IMR-90 (cell line): ENCODE measurements around the gene TRIO. TPM values are rescaled to one million over a fixed set of nuclear protein-coding genes. Genes with fewer than 3 reads are reported as not detected.

Experiments used
- ATAC-seq: fragments of 200-7000 bp; cut with Tn5 transposase; 2 replicates; pipeline ENCODE4 v1.9.1; 2020; ENCODE audit warnings: low read depth, mild to moderate bottlenecking, moderate library complexity
- BruUV-seq: library from RNA; stranded (reverse); fragments of 400-500 nt; replicated peaks from 2 replicates; lab custom pipeline; 2021; lab: Mats Ljungman, UMichigan
- CTCF ChIA-PET: fragments of 300-600 bp; formaldehyde crosslinking; extraction: SDS; loops from one replicate; lab custom pipeline; 2021; ENCODE audit warnings: antibody characterized with exemption; lab: Yijun Ruan, JAX
- POLR2A ChIA-PET: fragments of 300-600 bp; sonication (Branson Sonifier 250); formaldehyde crosslinking; loops from one replicate; lab custom pipeline; 2022; ENCODE audit warnings: antibody characterized with exemption; ENCODE audit not compliant: unreplicated experiment; lab: Charles Lee
- DNase-seq: peaks from one replicate; pipeline ENCODE4 v3.0.0; 2013
- H2AFZ ChIP-seq: replicated peaks from 2 replicates; pipeline ENCODE3; 2013; ENCODE audit warnings: low read length, mild to moderate bottlenecking; ENCODE audit not compliant: poor library complexity
- H2AK5ac ChIP-seq: 2 replicates; pipeline ENCODE4 v1.6.1; 2013; ENCODE audit warnings: low read depth, low read length, inconsistent platforms
- H2AK9ac ChIP-seq: replicated peaks from 2 replicates; pipeline ENCODE3; 2013; ENCODE audit warnings: mild to moderate bottlenecking, low read depth, low read length, moderate library complexity; ENCODE audit not compliant: poor library complexity
- H2BK120ac ChIP-seq: 2 replicates; pipeline ENCODE4 v1.6.1; 2013; ENCODE audit warnings: low read depth, low read length, inconsistent platforms
- H2BK15ac ChIP-seq: 3 replicates; pipeline ENCODE4 v1.6.1; 2013; ENCODE audit warnings: low read depth, low read length, inconsistent platforms
- H2BK20ac ChIP-seq: 2 replicates; pipeline ENCODE4 v1.6.1; 2013; ENCODE audit warnings: low read depth, mild to moderate bottlenecking, inconsistent platforms, low read length, moderate library complexity
- H2BK5ac ChIP-seq: 2 replicates; pipeline ENCODE4 v1.6.1; 2013; ENCODE audit warnings: mild to moderate bottlenecking, low read depth, low read length, inconsistent platforms; ENCODE audit not compliant: poor library complexity, severe bottlenecking
- H3K14ac ChIP-seq: replicated peaks from 2 replicates; pipeline ENCODE4 v1.6.1; 2013; ENCODE audit warnings: low read depth, low read length, inconsistent platforms
- H3K18ac ChIP-seq: 2 replicates; pipeline ENCODE4 v1.6.1; 2013; ENCODE audit warnings: low read depth, low read length, control low read depth
- H3K23ac ChIP-seq: 2 replicates; pipeline ENCODE4 v1.6.1; 2013; ENCODE audit warnings: low read depth, low read length, inconsistent platforms
- H3K27ac ChIP-seq: 2 replicates; pipeline ENCODE4 v1.5.1; 2013; ENCODE audit warnings: mild to moderate bottlenecking, control low read depth, low read length; ENCODE audit not compliant: insufficient read depth
- H3K27me3 ChIP-seq: 2 replicates; pipeline ENCODE4 v1.6.1; 2013; ENCODE audit warnings: low read length; ENCODE audit not compliant: control insufficient read depth, insufficient read depth
- H3K36me3 ChIP-seq: 2 replicates; pipeline ENCODE4 v1.6.1; 2013; ENCODE audit warnings: low read length, mixed read lengths; ENCODE audit not compliant: control insufficient read depth, insufficient read depth
- H3K4ac ChIP-seq: 2 replicates; pipeline ENCODE4 v1.6.1; 2013; ENCODE audit warnings: low read depth, low read length, inconsistent platforms
- H3K4me1 ChIP-seq: 2 replicates; pipeline ENCODE4 v1.6.1; 2013; ENCODE audit warnings: low read length, mixed read lengths; ENCODE audit not compliant: control insufficient read depth, insufficient read depth
- H3K4me2 ChIP-seq: 2 replicates; pipeline ENCODE4 v1.6.1; 2013; ENCODE audit warnings: low read depth, mild to moderate bottlenecking, control low read depth, low read length, moderate library complexity
- H3K4me3 ChIP-seq: 2 replicates; pipeline ENCODE4 v1.5.1; 2013; ENCODE audit warnings: low read depth, mild to moderate bottlenecking, control low read depth, low read length, moderate library complexity; ENCODE audit not compliant: insufficient read depth
- H3K56ac ChIP-seq: 2 replicates; pipeline ENCODE4 v1.6.1; 2013; ENCODE audit warnings: low read length, inconsistent platforms; ENCODE audit not compliant: insufficient read depth; ENCODE audit errors: extremely low read depth
- H3K79me1 ChIP-seq, 2 experiments: 2 replicates each; pipeline ENCODE4 v1.6.1; 2013; ENCODE audit warnings: low read length in 2 of 2, inconsistent platforms in 1 of 2, low read depth in 1 of 2
- H3K9ac ChIP-seq: 2 replicates; pipeline ENCODE4 v1.6.1; 2013; ENCODE audit warnings: low read depth, low read length, control low read depth
- H3K9me1 ChIP-seq: 2 replicates; pipeline ENCODE4 v1.6.1; 2013; ENCODE audit warnings: low read length, inconsistent platforms; ENCODE audit not compliant: insufficient read depth
- H3K9me3 ChIP-seq: 2 replicates; pipeline ENCODE4 v1.6.1; 2013; ENCODE audit warnings: low read length; ENCODE audit not compliant: control insufficient read depth, insufficient read depth
- H4K20me1 ChIP-seq: 2 replicates; pipeline ENCODE4 v1.6.1; 2013; ENCODE audit warnings: low read length, inconsistent platforms; ENCODE audit not compliant: insufficient read depth
- H4K5ac ChIP-seq: 2 replicates; pipeline ENCODE4 v1.6.1; 2013; ENCODE audit warnings: mild to moderate bottlenecking, low read depth, low read length, control low read depth
- H4K8ac ChIP-seq, 2 experiments: 2 replicates each; pipeline ENCODE4 v1.6.1; 2013; ENCODE audit warnings: low read depth in 2 of 2, low read length in 2 of 2, control low read depth in 1 of 2, inconsistent platforms in 1 of 2
- H4K91ac ChIP-seq: 2 replicates; pipeline ENCODE4 v1.6.1; 2013; ENCODE audit warnings: low read depth, low read length, inconsistent platforms; ENCODE audit not compliant: insufficient read depth
- NFE2L2 ChIP-seq: fragments of 150-350 bp; IDR thresholded peaks from 2 replicates; pipeline ENCODE4 v1.6.1; 2016; ENCODE audit warnings: low read depth, mild to moderate bottlenecking, low read length
- WGBS, 2 experiments: methylation state at CpG; one replicate each; pipeline versions ENCODE4 v1.1.5 to v1.1.7; 2013; ENCODE audit warnings: missing lambda C conversion rate in 2 of 2; ENCODE audit not compliant: insufficient read length in 1 of 2; ENCODE audit errors: extremely low coverage in 2 of 2; 5-methylcytosine and 5-hydroxymethylcytosine counted together
- dilution Hi-C: fragments of 300-500 bp; cut with HindIII; formaldehyde crosslinking; loops from one replicate; pipeline ENCODE4 v1.14.3; 2018; ENCODE audit warnings: low sequenced_read_pairs; ENCODE audit not compliant: unreplicated experiment
- in situ Hi-C: fragments of 300-500 bp; cut with MboI; formaldehyde crosslinking; loops from 3 replicates; pipeline ENCODE4 v1.14.3; 2019; ENCODE audit warnings: low sequenced_read_pairs, inconsistent platforms, mixed read lengths
- intact Hi-C: fragments of 100-400 bp; cut with micrococcal nuclease; formaldehyde crosslinking; loops from 2 replicates; pipeline ENCODE4 v1.10.0; 2022
- polyA plus RNA-seq, 3 experiments: library from polyadenylated mRNA; depleted of rRNA; stranded (reverse); fragments of >200 nt; gene quantifications; 2 replicates each; pipeline ENCODE4 v1.2.3, GENCODE V29; 2012; ENCODE audit warnings: low replicate concordance in 1 of 3
- total RNA-seq: library from RNA; depleted of rRNA; stranded (reverse); fragments of >200 nt; gene quantifications from 2 replicates; pipeline ENCODE4 v1.2.3, GENCODE V29; 2012
- TF ChIP-seq, protein P1 (sequence below): conservative IDR thresholded peaks from 2 replicates; pipeline ENCODE4 v1.5.1; 2012; ENCODE audit warnings: mild to moderate bottlenecking, low read depth, low read length, improper control_type of control experiment

Gene TRIO
- total and polyA plus RNA-seq, 2 of the 4 experiments (the other 2 are of a cell fraction) = 206 to 522 TPM

GRCh38 chr5:14277385-14278320, 134.5 kb downstream of the TRIO start:
- DNase-seq = no peak
- H3K9me1 ChIP-seq = peaks cover 29% of the 10 kb centered on the region
- peaks cover 77% of the 10 kb centered on the region for H4K20me1 ChIP-seq
- peak overlapping the region; percentile 33 for H2BK5ac ChIP-seq
- no peak overlapping the region for H4K5ac ChIP-seq
- H3K79me1 ChIP-seq = peaks cover 13 to 57% of the 10 kb centered on the region in 2 experiments
- ATAC-seq = no peak
- H2AK9ac ChIP-seq = no peak overlapping the region
- in situ Hi-C loops (no loop called here), intact Hi-C loops (no loop called here), dilution Hi-C loops (no loop called here)
- H3K4me3 ChIP-seq = no peak overlapping the region
- H3K4ac ChIP-seq = peak overlapping the region; percentile 51; the same call in 1 of the 2 replicates
- POLR2A ChIA-PET = interaction anchor here (1.2 kb wide), 1 partner anchor 130 kb away, joined by 3 read pairs; no protein-coding TSS in a partner anchor
- H3K14ac ChIP-seq = peak overlapping the region; percentile 74; the same call in 1 of the 2 replicates
- no TSS peak for BruUV-seq
- 0 out of 2 replicates have a peak overlapping the region, but pooled peaks have one; percentile 7 for H2AK5ac ChIP-seq
- H3K36me3 ChIP-seq = peaks cover 38% of the 10 kb centered on the region
- no peak overlapping the region for H2BK20ac ChIP-seq
- H3K23ac ChIP-seq = peak overlapping the region; percentile 58
- H3K18ac ChIP-seq = no peak overlapping the region
- no peaks in the 10 kb centered on the region for H3K27me3 ChIP-seq
- peak overlapping the region; percentile 13; the same call in 1 of the 2 replicates for H3K27ac ChIP-seq
- TF ChIP-seq NFE2L2 = 0 out of 2 replicates have a peak, but pooled peaks have one; percentile 29
- TF ChIP-seq, protein P1, sequence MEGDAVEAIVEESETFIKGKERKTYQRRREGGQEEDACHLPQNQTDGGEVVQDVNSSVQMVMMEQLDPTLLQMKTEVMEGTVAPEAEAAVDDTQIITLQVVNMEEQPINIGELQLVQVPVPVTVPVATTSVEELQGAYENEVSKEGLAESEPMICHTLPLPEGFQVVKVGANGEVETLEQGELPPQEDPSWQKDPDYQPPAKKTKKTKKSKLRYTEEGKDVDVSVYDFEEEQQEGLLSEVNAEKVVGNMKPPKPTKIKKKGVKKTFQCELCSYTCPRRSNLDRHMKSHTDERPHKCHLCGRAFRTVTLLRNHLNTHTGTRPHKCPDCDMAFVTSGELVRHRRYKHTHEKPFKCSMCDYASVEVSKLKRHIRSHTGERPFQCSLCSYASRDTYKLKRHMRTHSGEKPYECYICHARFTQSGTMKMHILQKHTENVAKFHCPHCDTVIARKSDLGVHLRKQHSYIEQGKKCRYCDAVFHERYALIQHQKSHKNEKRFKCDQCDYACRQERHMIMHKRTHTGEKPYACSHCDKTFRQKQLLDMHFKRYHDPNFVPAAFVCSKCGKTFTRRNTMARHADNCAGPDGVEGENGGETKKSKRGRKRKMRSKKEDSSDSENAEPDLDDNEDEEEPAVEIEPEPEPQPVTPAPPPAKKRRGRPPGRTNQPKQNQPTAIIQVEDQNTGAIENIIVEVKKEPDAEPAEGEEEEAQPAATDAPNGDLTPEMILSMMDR = no peak
- H2BK120ac ChIP-seq = no peak overlapping the region
- H3K4me2 ChIP-seq = no peak overlapping the region
- no peak overlapping the region; the same call in 2 of the 3 replicates for H2BK15ac ChIP-seq
- no peaks in the 10 kb centered on the region for H3K9me3 ChIP-seq
- CTCF ChIA-PET = no interaction called here
- H4K91ac ChIP-seq = no peak overlapping the region
- H2AFZ ChIP-seq = no peak overlapping the region
- no peak overlapping the region for H3K9ac ChIP-seq
- no peak overlapping the region for H3K56ac ChIP-seq
- WGBS, 2 experiments = no CpG with 5 or more reads among the region's 9 CpGs
- peak overlapping the region in 1 of 2 experiments; percentile 48; a peak in 1 of 4 replicates for H4K8ac ChIP-seq
- H3K4me1 ChIP-seq = peaks cover 14% of the 10 kb centered on the region
